Measurements from ENCODE around the gene DOCK7.

GRCh38 chr1:62541048-62541447, 147.1 kb downstream of the DOCK7 start:
- TF ChIP-seq EZH2 (IDR thresholded peaks at IDR 0.05; ENCODE audit: insufficient read depth, poor library complexity, severe bottlenecking), result no peak
- no peak for TF ChIP-seq EZH2phosphoT487 (IDR thresholded peaks at IDR 0.05; ENCODE audit: insufficient read depth, low read depth)

Measured in GM23248 (cell line).